GM12878 (cell line): ENCODE results near the gene SMPDL3B. TPM values are rescaled to one million over a fixed set of nuclear protein-coding genes. Genes with fewer than 3 reads are reported as not detected.

Experiments
- ATAC-seq: fragments of 200-7000 bp; cut with Tn5 transposase; 3 replicates; pipeline ENCODE4 v1.9.1; 2020; ENCODE audit warnings: mild to moderate bottlenecking, moderate library complexity
- BruUV-seq: library from RNA; stranded (reverse); fragments of 400-500 nt; replicated peaks from 2 replicates; lab custom pipeline; 2021; lab: Mats Ljungman, UMichigan
- CTCF ChIA-PET: fragments of 300-600 bp; sonication (Branson Sonifier 250); formaldehyde crosslinking; extraction: SDS; loops from one replicate; lab custom pipeline; 2021; ENCODE audit warnings: inconsistent platforms; lab: Yijun Ruan, JAX
- POLR2A ChIA-PET: fragments of 350-600 bp; formaldehyde crosslinking; extraction: SDS; loops from one replicate; lab custom pipeline; 2021; ENCODE audit warnings: inconsistent platforms; lab: Charles Lee
- RAD21 ChIA-PET: fragments of 300-600 bp; sonication (Branson Sonifier 250); formaldehyde crosslinking; loops from one replicate; lab custom pipeline; 2023; ENCODE audit warnings: antibody characterized with exemption; ENCODE audit not compliant: unreplicated experiment; lab: Charles Lee
- SMC1A ChIA-PET: fragments of 300-600 bp; sonication (Branson Sonifier 250); formaldehyde crosslinking; loops from one replicate; lab custom pipeline; 2023; ENCODE audit not compliant: unreplicated experiment, uncharacterized antibody; lab: Charles Lee
- DNase-seq: peaks from one replicate; pipeline ENCODE4 v3.0.0-alpha.2; 2011; ENCODE audit warnings: low read depth, low spot score
- FAIRE-seq: peaks from 3 replicates; lab custom pipeline; 2011; peaks lifted over from hg19 to GRCh38; lab: Jason Lieb, UNC
- H2AFZ ChIP-seq: 2 replicates; pipeline ENCODE4 v1.6.0; 2011; ENCODE audit warnings: low read depth, low read length, control low read depth; ENCODE audit not compliant: control insufficient read depth
- H3K27ac ChIP-seq: 2 replicates; pipeline ENCODE4 v1.5.1; 2011; ENCODE audit warnings: control low read depth; ENCODE audit not compliant: control insufficient read depth, insufficient read depth
- H3K27me3 ChIP-seq, 2 experiments: replicated peaks in 1 of 2; 2 replicates each; pipeline versions ENCODE4 v1.6.0 to v1.6.1; 2011; ENCODE audit warnings: low read length in 1 of 2; ENCODE audit not compliant: control insufficient read depth in 2 of 2, insufficient read depth in 2 of 2
- H3K36me3 ChIP-seq, 2 experiments: 2 replicates each; pipeline ENCODE4 v1.5.1; 2011; ENCODE audit warnings: low read length in 1 of 2; ENCODE audit not compliant: control insufficient read depth in 2 of 2, insufficient read depth in 2 of 2
- H3K4me1 ChIP-seq: 2 replicates; pipeline ENCODE4 v1.6.1; 2011; ENCODE audit warnings: mild to moderate bottlenecking, low read length, moderate library complexity, mixed read lengths; ENCODE audit not compliant: control insufficient read depth, insufficient read depth
- H3K4me2 ChIP-seq: 2 replicates; pipeline ENCODE4 v1.6.0; 2011; ENCODE audit warnings: control low read depth; ENCODE audit not compliant: control insufficient read depth, insufficient read depth
- H3K4me3 ChIP-seq: fragments of 200-600 bp; sonication (generic); 2 replicates; pipeline ENCODE4 v1.5.1; 2016
- H3K79me2 ChIP-seq: 2 replicates; pipeline ENCODE4 v1.6.0; 2011; ENCODE audit warnings: low read length; ENCODE audit not compliant: control insufficient read depth, insufficient read depth
- H3K9ac ChIP-seq: 2 replicates; pipeline ENCODE4 v1.8.0; 2011; ENCODE audit warnings: low read length, control low read depth, mixed read lengths; ENCODE audit not compliant: control insufficient read depth, insufficient read depth
- H3K9me3 ChIP-seq: replicated peaks from 3 replicates; pipeline ENCODE4 v1.5.1; 2011; ENCODE audit warnings: mild to moderate bottlenecking, low read length; ENCODE audit not compliant: control insufficient read depth, insufficient read depth
- H4K20me1 ChIP-seq: 2 replicates; pipeline ENCODE4 v1.6.0; 2011; ENCODE audit not compliant: control insufficient read depth, insufficient read depth
- ATF7 ChIP-seq: fragments of 450-650 bp; IDR thresholded peaks from 2 replicates; pipeline ENCODE4 v1.6.1; 2016; ENCODE audit warnings: low read depth, mild to moderate bottlenecking
- ESRRA ChIP-seq: IDR thresholded peaks from 2 replicates; pipeline ENCODE4 v1.6.1; 2012; ENCODE audit warnings: mild to moderate bottlenecking, low read length, improper control_type of control experiment
- EZH2 ChIP-seq: IDR thresholded peaks from 2 replicates; pipeline ENCODE4 v1.6.1; 2012; ENCODE audit warnings: low read depth, mild to moderate bottlenecking, control low read depth, inconsistent platforms, low read length, borderline replicate concordance; ENCODE audit not compliant: control insufficient read depth
- LARP7 ChIP-seq: fragments of 450-650 bp; IDR thresholded peaks from 2 replicates; pipeline ENCODE4 v1.6.1; 2017; ENCODE audit warnings: mild to moderate bottlenecking
- MXI1 ChIP-seq: fragments of 150-350 bp; IDR thresholded peaks from 2 replicates; pipeline ENCODE4 v1.6.1; 2011; ENCODE audit warnings: low read depth, mild to moderate bottlenecking, inconsistent platforms, low read length, improper control_type of control experiment
- POU2F2 ChIP-seq: IDR thresholded peaks from 3 replicates; pipeline ENCODE4 v1.6.1; 2011; ENCODE audit warnings: low read depth, mild to moderate bottlenecking, low read length, borderline replicate concordance
- RBBP5 ChIP-seq: fragments of 200-600 bp; sonication (generic); conservative IDR thresholded peaks from 2 replicates; pipeline ENCODE4 v1.6.1; 2016
- RUNX3 ChIP-seq: IDR thresholded peaks from 2 replicates; pipeline ENCODE4 v1.6.1; 2012; ENCODE audit warnings: low read length, inconsistent platforms
- SMC3 ChIP-seq: IDR thresholded peaks from 2 replicates; pipeline ENCODE4 v1.6.1; 2011; ENCODE audit warnings: low read length, improper control_type of control experiment, borderline replicate concordance
- STAT1 ChIP-seq: fragments of 450-650 bp; conservative IDR thresholded peaks from 2 replicates; pipeline ENCODE4 v1.6.1; 2014; ENCODE audit warnings: antibody characterized with exemption, mild to moderate bottlenecking
- WGBS: methylation state at CpG from one replicate; pipeline ENCODE4 v1.1.6; 2016; ENCODE audit warnings: low lambda C conversion rate; ENCODE audit not compliant: insufficient replicate concordance, insufficient coverage; ENCODE audit errors: missing lambda C conversion rate; 5-methylcytosine and 5-hydroxymethylcytosine counted together
- in situ Hi-C: fragments of 300-500 bp; cut with MboI; formaldehyde crosslinking; loops from 9 replicates; pipeline ENCODE4 v1.14.3; 2018; ENCODE audit warnings: mixed read lengths
- intact Hi-C: fragments of 100-400 bp; cut with micrococcal nuclease; formaldehyde crosslinking; loops from one replicate; pipeline ENCODE4 v1.14.2; 2022; ENCODE audit not compliant: unreplicated experiment
- polyA plus RNA-seq, 11 experiments: library from polyadenylated mRNA; depleted of rRNA in 4 of 11; unstranded in 6 of 11; stranded (reverse) in 5 of 11; fragments of >200 nt; fragmentation: Nextera tagmentation in 4 of 11; fragmentation: Illumina TruSeq in 1 of 11; extraction: Ambion mirVana in 4 of 11; extraction: Trizol in 1 of 11; gene quantifications; 1 replicate in 1 of 11; 2 replicates in 10 of 11; pipeline versions ENCODE4 v1.2.1 to v1.2.3, GENCODE V29; 2011 to 2016; ENCODE audit warnings: inconsistent platforms in 2 of 11, missing spikeins in 2 of 11, low read depth in 1 of 11
- total RNA-seq, 4 experiments: library from RNA; depleted of rRNA in 3 of 4; stranded (reverse); fragments of >200 nt in 3 of 4; fragmentation: Illumina TruSeq in 1 of 4; extraction: Trizol in 1 of 4; gene quantifications; 2 replicates each; pipeline versions ENCODE4 v1.2.1 to v1.2.3, GENCODE V29; 2013 to 2021
- TF ChIP-seq, protein P1 (sequence below): IDR thresholded peaks from 2 replicates; pipeline ENCODE4 v1.6.1; 2011; ENCODE audit warnings: borderline replicate concordance, low read depth, mild to moderate bottlenecking, moderate library complexity, low read length; ENCODE audit not compliant: insufficient read depth, poor library complexity, severe bottlenecking
- TF ChIP-seq, protein P2 (sequence below): fragments of 450-650 bp; IDR thresholded peaks from 2 replicates; pipeline ENCODE4 v1.6.1; 2016; ENCODE audit warnings: mild to moderate bottlenecking

SMPDL3B gene
- total and polyA plus RNA-seq, 10 of the 15 experiments (the other 5 are each of a cell fraction or from before 2014, with no cell fraction given) = 0.56 to 2.7 (median 1.0) TPM

DNA sequence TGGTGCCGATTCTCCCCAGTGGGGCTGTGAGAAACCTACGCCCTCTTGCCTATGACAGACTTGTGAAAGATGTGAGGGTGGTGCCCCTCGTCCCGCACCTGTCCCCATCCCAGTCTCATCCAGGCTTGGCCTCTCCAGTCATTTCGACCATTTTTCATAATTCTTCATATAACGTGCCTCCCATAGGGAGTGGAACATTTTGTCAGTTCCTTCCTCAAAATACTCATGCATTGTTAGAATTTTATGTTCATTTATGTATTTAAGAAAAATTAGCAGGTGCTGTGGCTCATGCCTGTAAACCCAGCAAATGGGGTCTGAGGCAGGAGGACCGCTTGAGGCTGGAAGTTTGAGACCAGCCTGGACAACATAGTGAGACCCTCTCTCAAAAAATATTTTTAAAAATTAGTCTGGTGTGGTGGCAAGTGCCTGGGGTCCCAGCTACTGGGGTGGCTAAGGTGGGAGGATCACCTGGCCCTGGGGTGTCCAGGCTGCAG lies 19.7 kb upstream of the SMPDL3B start:
- Histone ChIP-seq H3K27ac (peak overlapping the region; percentile 85; the same call in 1 of the 2 replicates), H3K9ac (no peak overlapping the region), H3K27me3 (no peaks in the 10 kb centered on the region), H3K4me2 (peak overlapping the region; percentile 31; the same call in 1 of the 2 replicates), H3K4me3 (no peak overlapping the region), H3K36me3 (peaks cover 0 to 6% of the 10 kb centered on the region in 2 experiments; a peak in 2 of 4 replicates), H4K20me1 (no peaks in the 10 kb centered on the region), H2AFZ (peak overlapping the region; percentile 91), H3K79me2 (peaks cover 19% of the 10 kb centered on the region), H3K4me1 (no peaks in the 10 kb centered on the region; the same call in 1 of the 2 replicates), H3K9me3 (peaks cover 2% of the 10 kb centered on the region; the same call in 2 of the 3 replicates)
- in situ Hi-C loops = no loop called here
- intact Hi-C loops = no loop called here
- no TSS peak for BruUV-seq
- ATAC-seq (no peak), DNase-seq (no peak), FAIRE-seq (no peak)
- ChIA-PET POLR2A (interaction anchor here (0.6 kb wide), 1 partner anchor 52 kb away, joined by 3 read pairs; no protein-coding TSS in a partner anchor), RAD21 (no interaction called here), SMC1A (no interaction called here), CTCF (no interaction called here)
- WGBS = 25% methylated on average over 7 of the region's 7 CpGs
- TF ChIP-seq STAT1 (no peak), LARP7 (0 out of 2 replicates have a peak, but pooled peaks have one; percentile 15), EZH2 (no peak)
- TF ChIP-seq, protein P1, sequence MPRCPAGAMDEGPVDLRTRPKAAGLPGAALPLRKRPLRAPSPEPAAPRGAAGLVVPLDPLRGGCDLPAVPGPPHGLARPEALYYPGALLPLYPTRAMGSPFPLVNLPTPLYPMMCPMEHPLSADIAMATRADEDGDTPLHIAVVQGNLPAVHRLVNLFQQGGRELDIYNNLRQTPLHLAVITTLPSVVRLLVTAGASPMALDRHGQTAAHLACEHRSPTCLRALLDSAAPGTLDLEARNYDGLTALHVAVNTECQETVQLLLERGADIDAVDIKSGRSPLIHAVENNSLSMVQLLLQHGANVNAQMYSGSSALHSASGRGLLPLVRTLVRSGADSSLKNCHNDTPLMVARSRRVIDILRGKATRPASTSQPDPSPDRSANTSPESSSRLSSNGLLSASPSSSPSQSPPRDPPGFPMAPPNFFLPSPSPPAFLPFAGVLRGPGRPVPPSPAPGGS = no peak

DNA sequence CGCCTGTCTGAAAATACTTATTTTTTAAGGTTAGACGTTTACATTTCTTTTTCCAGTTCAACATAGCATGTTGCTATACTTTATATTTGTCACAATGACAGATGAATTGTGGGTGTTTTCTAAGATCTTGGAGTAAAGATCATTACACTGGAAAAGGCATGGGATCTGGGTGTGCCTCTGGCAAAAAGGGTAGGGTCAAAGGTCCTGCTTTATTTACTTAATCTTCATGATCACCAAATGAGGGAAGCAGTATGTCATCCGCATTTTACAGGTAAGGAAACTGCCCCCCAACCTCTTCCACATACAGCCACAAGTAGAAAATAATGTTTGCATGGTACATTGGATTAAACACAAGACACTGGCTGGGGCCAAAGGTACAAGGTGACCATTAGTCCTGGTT lies 12.5 kb upstream of the SMPDL3B start:
- ChIA-PET SMC1A (no interaction called here), POLR2A (interaction anchor here (0.6 to 1.2 kb wide), 3 partner anchors 29 to 91 kb away, joined by 3 read pairs; no protein-coding TSS in a partner anchor)
- DNase-seq = no peak
- TF ChIP-seq RBBP5 (no peak), ESRRA (no peak), RUNX3 (no peak), MXI1 (no peak), SMC3 (no peak), POU2F2 (no peak), ATF7 (no peak)
- TF ChIP-seq, protein P2, sequence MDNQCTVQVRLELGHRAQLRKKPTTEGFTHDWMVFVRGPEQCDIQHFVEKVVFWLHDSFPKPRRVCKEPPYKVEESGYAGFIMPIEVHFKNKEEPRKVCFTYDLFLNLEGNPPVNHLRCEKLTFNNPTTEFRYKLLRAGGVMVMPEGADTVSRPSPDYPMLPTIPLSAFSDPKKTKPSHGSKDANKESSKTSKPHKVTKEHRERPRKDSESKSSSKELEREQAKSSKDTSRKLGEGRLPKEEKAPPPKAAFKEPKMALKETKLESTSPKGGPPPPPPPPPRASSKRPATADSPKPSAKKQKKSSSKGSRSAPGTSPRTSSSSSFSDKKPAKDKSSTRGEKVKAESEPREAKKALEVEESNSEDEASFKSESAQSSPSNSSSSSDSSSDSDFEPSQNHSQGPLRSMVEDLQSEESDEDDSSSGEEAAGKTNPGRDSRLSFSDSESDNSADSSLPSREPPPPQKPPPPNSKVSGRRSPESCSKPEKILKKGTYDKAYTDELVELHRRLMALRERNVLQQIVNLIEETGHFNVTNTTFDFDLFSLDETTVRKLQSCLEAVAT = no peak

More for the DNA sequence above, 12.5 kb upstream of the SMPDL3B start:
- no peaks in the 10 kb centered on the region for H3K27me3 ChIP-seq
- no peaks in the 10 kb centered on the region for H3K4me1 ChIP-seq
- in situ Hi-C loops = no loop called here
- no peaks in the 10 kb centered on the region for H3K79me2 ChIP-seq
- H3K27ac ChIP-seq = no peak overlapping the region
- no peaks in the 10 kb centered on the region for H3K9me3 ChIP-seq
- intact Hi-C loops = no loop called here
- H4K20me1 ChIP-seq = no peaks in the 10 kb centered on the region
- no peak for ATAC-seq
- no peak overlapping the region for H3K4me2 ChIP-seq
- no peak overlapping the region for H3K9ac ChIP-seq
- no peak overlapping the region for H2AFZ ChIP-seq
- WGBS = 63% methylated on average over 3 of the region's 3 CpGs
- H3K36me3 ChIP-seq = no peaks in the 10 kb centered on the region
- CTCF ChIA-PET = no interaction called here
- H3K4me3 ChIP-seq = no peak overlapping the region
- no TSS peak for BruUV-seq
- FAIRE-seq = no peak
- RAD21 ChIA-PET = no interaction called here
